GM19240 (cell line): ENCODE measurements around the gene SHANK3.
"Not testable (repeated sequence)": the region's sequence is repeated elsewhere in the genome, so short reads cannot be mapped to it uniquely, and the experiment has no call there.

Experiments
- DNase-seq: peaks from one replicate; pipeline ENCODE4 v3.0.0; 2011; ENCODE audit warnings: low spot score; ENCODE audit not compliant: insufficient read length

SHANK3 gene

GRCh38 chr22:50672471-50673230 is at the start of gene SHANK3:
Gene SHANK3, plus strand, starts transcription at chr22:50672823.
- no peak for DNase-seq

GRCh38 chr22:50624347-50625130 is 48.1 kb upstream of the SHANK3 start:
- DNase-seq: no peak

GRCh38 chr22:50625131-50625567 is 47.5 kb upstream of the SHANK3 start:
- DNase-seq: no peak

- no peak for DNase-seq
Measured at GRCh38 chr22:50625568-50626313, 46.9 kb upstream of the SHANK3 start.

GRCh38 chr22:50626314-50626849 is 46.2 kb upstream of the SHANK3 start:
- no peak for DNase-seq

GRCh38 chr22:50626850-50627641 is 45.6 kb upstream of the SHANK3 start:
- no peak for DNase-seq

- DNase-seq: no peak
Measured at GRCh38 chr22:50627642-50628542, 44.7 kb upstream of the SHANK3 start, which contains the start of gene ARSA. Gene ARSA, minus strand, starts transcription at chr22:50628152. Its CDS starts 373 bp downstream, at chr22:50627779.

GRCh38 chr22:50628543-50629134 is 44.0 kb upstream of the SHANK3 start:
- no peak for DNase-seq

GRCh38 chr22:50630376-50630775 is 42.2 kb upstream of the SHANK3 start:
- no peak for DNase-seq

- DNase-seq: no peak
Measured at GRCh38 chr22:50633086-50633485, 39.5 kb upstream of the SHANK3 start.

- DNase-seq: no peak
Measured at GRCh38 chr22:50633771-50634170, 38.9 kb upstream of the SHANK3 start.

GRCh38 chr22:50635591-50635990 is 37.0 kb upstream of the SHANK3 start:
- no peak for DNase-seq

- not testable (repeated sequence) for DNase-seq
Measured at GRCh38 chr22:50640296-50640695, 32.3 kb upstream of the SHANK3 start.

- no peak for DNase-seq
Measured at GRCh38 chr22:50640857-50641647, 31.6 kb upstream of the SHANK3 start.

GRCh38 chr22:50641696-50642607 is 30.7 kb upstream of the SHANK3 start:
- DNase-seq: no peak

GRCh38 chr22:50643021-50643820 is 29.4 kb upstream of the SHANK3 start:
- not testable (repeated sequence) for DNase-seq

GRCh38 chr22:50643821-50644101 is 28.9 kb upstream of the SHANK3 start:
- not testable (repeated sequence) for DNase-seq
